ENCODE data around the gene KIAA0753.
"Not testable (repeated sequence)": the region's sequence is repeated elsewhere in the genome, so short reads cannot be mapped to it uniquely, and the experiment has no call there.

The KIAA0753 gene

GRCh38 chr17:6670571-6670970, 30.1 kb upstream of the KIAA0753 start:
- in situ Hi-C loops (cut with HindIII; ENCODE audit: low pct_ligation_motif_present, low pct_unique_long_range_greater_than_20kb, low sequenced_read_pairs): no loop called here
- no peak for DNase-seq

DNA sequence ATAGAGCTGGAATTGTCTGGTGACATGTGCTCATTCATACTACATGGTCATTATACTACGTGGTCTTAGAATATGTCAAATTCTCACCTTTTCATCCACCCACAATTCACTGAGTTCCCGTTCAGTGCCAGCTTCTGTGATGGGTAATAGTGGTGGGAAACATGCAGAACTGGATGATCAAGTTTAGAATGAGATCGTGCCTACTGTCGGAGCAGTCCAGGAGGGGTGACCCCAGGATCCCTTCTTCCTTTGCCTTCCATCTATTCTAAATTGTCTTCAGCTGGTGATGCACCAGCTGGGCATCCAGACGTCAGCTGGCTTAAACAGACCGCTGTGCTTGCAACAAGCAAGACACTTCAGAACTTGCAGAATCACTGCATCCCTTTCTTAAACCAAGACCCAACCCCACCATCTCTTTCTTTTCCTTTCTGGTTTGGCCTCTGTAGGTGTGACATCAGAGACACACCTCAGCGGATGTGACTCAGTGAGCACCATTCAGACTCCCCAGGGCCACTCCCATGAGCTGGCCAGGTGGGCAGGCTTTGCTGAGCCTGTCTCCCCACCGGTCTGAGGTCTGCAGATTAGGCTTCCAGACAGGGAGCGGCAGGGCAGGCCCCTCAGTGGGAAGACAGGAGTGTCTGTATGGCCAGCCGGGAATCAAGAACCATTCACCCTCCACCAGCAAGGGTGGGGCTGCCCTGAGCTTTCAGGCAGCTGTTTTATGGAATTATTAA, 29.1 kb upstream of the KIAA0753 start:
- in situ Hi-C loops (cut with HindIII; ENCODE audit: low pct_ligation_motif_present, low pct_unique_long_range_greater_than_20kb, low sequenced_read_pairs): no loop called here
- no peak for DNase-seq

DNA sequence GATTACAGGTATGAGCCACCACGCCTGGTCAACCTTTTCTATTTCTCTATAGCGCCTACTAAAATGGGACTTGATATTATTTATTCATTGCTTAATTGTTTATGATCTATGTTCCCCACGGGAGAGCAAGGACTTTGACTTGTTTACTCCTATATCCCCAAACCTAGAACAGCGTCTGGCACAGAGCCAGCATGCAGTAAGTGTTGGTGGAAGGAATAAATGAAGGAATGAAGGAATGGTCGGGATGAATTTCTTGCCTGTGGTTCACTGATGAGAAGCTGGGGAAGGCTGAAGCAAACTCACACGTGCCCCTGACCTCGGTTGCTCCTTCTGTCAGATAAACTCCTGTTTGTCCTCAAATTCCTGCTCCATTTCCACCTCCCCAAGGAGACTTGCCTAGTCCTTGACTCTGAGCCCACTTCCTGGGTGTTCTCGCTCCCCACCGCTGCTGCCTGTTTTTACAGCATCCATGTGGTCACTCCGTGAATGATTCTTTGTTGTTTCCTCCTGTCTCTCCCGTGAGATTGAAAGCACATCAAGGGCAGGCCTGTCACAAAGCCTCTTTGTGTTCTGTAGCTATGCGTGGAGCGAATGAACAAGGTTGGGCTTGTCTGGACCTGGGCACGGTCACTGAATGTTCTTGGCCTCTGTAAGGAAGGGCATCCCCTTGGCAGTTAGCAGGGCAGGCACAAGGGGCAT, 28.4 kb upstream of the KIAA0753 start:
- DNase-seq: no peak
- in situ Hi-C loops (cut with HindIII; ENCODE audit: low pct_ligation_motif_present, low pct_unique_long_range_greater_than_20kb, low sequenced_read_pairs): no loop called here

DNA sequence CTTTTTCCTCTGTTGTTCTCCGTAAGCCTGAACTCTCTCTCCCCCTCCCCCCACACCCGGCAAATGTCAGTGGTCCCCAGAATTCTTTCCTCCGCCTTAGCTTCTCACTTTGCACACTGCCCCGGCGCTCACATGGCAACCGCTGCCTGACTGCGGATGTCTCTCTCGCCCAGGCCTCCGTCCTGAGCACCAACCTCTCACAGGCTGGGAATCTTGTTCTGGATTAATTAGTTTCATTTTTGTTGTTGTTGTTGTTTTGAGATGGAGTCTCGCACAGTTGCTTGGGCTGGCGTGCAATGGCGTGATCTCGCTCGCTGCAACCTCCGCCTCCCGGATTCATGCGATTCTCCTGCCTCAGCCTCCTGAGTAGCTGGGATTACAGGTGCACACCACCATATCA, 27.7 kb upstream of the KIAA0753 start:
- no peak for DNase-seq
- in situ Hi-C loops (cut with HindIII; ENCODE audit: low pct_ligation_motif_present, low pct_unique_long_range_greater_than_20kb, low sequenced_read_pairs): no loop called here

GRCh38 chr17:6667516-6667915, 27.0 kb upstream of the KIAA0753 start:
- in situ Hi-C loops (cut with HindIII; ENCODE audit: low pct_ligation_motif_present, low pct_unique_long_range_greater_than_20kb, low sequenced_read_pairs): no loop called here
- DNase-seq: no peak

DNA sequence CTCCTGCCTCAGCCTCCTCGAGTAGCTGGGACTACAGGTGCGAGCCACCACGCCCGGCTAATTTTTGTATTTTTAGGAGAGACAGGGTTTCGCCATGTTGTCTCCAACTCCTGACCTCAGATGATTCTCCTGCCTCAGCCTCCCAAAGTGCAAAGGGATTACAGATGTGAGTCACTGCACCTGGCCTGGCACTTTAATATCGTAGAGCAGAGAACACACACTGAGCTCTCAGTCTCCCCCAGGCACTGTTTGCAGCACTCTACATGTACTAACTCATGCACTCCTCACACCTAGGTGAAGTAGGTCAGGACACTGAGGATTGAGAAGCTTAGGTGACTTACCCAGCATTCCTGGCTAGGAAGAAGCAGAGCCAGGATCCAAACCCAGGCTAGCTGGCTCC, 26.0 kb upstream of the KIAA0753 start:
- DNase-seq: no peak
- in situ Hi-C loops (cut with HindIII; ENCODE audit: low pct_ligation_motif_present, low pct_unique_long_range_greater_than_20kb, low sequenced_read_pairs): no loop called here

GRCh38 chr17:6666077-6666521, 25.6 kb upstream of the KIAA0753 start:
- peak; percentile 79 for DNase-seq
- in situ Hi-C loops (cut with HindIII; ENCODE audit: low pct_ligation_motif_present, low pct_unique_long_range_greater_than_20kb, low sequenced_read_pairs): no loop called here

GRCh38 chr17:6663200-6663599, 22.7 kb upstream of the KIAA0753 start:
- DNase-seq; in situ Hi-C loops (cut with HindIII; ENCODE audit: low pct_ligation_motif_present, low pct_unique_long_range_greater_than_20kb, low sequenced_read_pairs): not testable (repeated sequence)

DNA sequence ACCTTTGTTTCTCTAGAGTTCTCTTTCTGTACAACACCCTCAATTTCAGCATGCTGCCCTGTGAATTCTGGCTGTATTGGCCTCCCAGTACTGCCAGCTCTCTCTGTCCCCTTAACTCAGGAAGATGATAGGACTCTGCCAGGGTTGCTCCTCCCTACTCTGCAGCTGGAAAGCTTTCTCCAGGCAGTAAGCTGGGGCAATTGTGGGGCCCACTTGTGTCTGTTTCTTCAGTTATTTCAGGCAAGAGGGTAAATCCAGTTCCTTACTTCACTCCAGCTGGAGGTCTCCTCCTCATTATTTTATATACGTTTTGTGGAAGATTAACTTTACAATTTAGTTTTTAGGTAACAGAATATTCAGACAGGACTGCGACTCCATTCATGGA, 20.9 kb upstream of the KIAA0753 start:
- in situ Hi-C loops (cut with HindIII; ENCODE audit: low pct_ligation_motif_present, low pct_unique_long_range_greater_than_20kb, low sequenced_read_pairs): no loop called here

GRCh38 chr17:6660805-6661463, 20.4 kb upstream of the KIAA0753 start:
- no peak for DNase-seq
- in situ Hi-C loops (cut with HindIII; ENCODE audit: low pct_ligation_motif_present, low pct_unique_long_range_greater_than_20kb, low sequenced_read_pairs): no loop called here

More for the DNA sequence above, 20.9 kb upstream of the KIAA0753 start:
- DNase-seq: no peak

DNA sequence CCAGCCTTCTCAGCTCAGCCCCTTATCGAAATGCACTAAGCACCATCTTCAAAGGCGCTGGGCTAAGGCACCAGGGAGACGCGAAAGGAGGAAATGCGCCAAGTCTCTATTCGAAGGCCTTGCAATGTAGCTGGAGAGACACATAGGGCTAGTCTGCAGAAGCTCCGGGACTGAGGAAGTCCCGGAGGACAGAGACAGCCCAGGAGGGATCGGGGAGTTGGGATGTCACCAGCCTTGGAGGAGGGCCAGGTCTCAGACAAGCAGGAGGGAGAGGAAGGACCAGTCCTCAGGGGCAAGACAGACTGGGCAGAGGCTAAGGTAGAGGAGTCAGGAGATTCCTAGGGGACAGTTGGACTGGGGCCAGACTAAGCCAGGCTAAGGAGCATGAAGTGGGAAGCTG, 19.6 kb upstream of the KIAA0753 start:
- DNase-seq: no peak
- in situ Hi-C loops (cut with HindIII; ENCODE audit: low pct_ligation_motif_present, low pct_unique_long_range_greater_than_20kb, low sequenced_read_pairs): no loop called here

DNA sequence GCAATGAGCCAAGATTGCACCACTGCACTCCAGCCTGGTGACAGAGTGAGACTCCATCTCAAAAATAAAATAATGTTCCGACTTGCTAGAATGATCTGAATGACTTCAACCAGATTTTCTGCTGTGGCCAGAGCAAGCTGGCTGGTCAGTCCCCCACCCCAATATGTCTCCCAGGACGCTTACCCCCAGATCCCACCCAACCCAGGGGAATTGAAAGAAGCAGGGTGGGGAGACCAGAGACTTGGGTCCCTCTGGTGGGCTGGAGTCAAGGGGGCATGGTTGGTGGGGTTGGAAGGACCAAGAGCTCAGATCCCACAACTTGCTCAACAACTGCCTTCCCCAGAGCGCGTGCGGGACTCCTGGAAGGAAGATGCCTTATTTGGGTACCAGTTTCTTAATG, 17.9 kb upstream of the KIAA0753 start:
- in situ Hi-C loops (cut with HindIII; ENCODE audit: low pct_ligation_motif_present, low pct_unique_long_range_greater_than_20kb, low sequenced_read_pairs); DNase-seq: not testable (repeated sequence)

DNA sequence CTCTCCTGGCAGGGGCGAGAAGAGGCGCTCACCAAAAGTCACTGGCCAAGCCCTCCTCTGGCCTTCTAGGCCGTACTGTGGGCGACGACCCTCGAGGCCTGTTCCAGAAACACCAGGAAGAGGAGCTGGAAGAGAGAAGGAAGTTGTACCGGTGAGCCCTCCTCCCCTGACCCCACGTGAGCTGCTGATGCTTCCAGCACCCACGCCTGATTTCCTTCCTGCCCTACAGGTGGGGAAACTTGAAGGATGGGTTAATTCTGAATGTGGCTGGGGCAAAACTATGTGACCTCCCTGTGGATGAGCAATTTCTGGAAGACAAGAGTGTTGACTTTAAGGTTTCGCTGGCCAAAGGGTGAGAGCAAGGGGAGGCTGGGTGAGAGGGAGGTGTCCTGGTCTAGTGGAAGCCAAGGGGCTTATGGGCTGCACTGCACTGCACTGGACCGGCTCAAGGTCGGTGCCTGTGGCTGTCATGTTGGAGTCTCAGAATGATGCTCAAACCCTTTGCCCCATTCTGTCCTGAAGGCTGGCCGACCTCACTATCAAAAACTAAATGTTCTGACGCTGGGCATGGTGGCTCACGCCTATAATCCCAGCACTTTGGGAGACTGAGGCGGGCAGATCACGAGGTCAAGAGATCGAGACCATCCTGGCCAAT, 17.2 kb upstream of the KIAA0753 start:
- no peak for DNase-seq
- in situ Hi-C loops (cut with HindIII; ENCODE audit: low pct_ligation_motif_present, low pct_unique_long_range_greater_than_20kb, low sequenced_read_pairs): no loop called here

GRCh38 chr17:6656797-6657632, 16.5 kb upstream of the KIAA0753 start:
- in situ Hi-C loops (cut with HindIII; ENCODE audit: low pct_ligation_motif_present, low pct_unique_long_range_greater_than_20kb, low sequenced_read_pairs): not testable (repeated sequence)

DNA sequence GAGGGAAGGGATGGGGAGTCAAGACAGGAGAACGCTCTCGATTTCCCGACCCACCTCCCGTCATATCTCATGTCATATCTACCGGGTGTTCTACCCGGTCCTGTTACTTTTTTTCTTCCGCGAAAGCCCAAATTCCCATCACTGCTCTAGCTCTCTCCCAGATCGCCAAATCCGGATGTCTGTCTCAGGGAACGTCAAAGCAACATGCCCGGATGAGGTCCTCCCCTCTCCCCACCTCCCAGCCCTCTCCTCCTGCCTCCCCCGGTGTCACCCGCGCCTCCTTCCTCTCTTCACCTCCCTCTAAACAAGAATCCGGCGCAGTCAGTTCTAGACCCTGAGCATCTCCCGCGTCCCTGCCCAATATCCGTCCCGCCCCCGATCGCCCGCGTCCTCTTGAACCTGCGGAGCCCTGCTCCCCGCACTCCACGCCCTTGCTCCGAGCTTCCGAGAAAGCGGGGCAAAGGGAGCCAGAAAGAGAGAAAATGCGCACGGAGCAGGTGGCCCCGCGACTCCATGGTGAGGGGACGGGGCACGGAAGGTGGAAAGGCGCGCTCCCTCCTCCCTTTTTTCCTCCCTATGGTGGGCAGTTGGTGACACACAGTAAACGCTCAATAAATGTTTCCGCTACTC, 15.3 kb upstream of the KIAA0753 start:
- in situ Hi-C loops (cut with HindIII; ENCODE audit: low pct_ligation_motif_present, low pct_unique_long_range_greater_than_20kb, low sequenced_read_pairs); DNase-seq: not testable (repeated sequence)

More at GRCh38 chr17:6656797-6657632, 16.5 kb upstream of the KIAA0753 start:
- not testable (repeated sequence) for DNase-seq

DNA sequence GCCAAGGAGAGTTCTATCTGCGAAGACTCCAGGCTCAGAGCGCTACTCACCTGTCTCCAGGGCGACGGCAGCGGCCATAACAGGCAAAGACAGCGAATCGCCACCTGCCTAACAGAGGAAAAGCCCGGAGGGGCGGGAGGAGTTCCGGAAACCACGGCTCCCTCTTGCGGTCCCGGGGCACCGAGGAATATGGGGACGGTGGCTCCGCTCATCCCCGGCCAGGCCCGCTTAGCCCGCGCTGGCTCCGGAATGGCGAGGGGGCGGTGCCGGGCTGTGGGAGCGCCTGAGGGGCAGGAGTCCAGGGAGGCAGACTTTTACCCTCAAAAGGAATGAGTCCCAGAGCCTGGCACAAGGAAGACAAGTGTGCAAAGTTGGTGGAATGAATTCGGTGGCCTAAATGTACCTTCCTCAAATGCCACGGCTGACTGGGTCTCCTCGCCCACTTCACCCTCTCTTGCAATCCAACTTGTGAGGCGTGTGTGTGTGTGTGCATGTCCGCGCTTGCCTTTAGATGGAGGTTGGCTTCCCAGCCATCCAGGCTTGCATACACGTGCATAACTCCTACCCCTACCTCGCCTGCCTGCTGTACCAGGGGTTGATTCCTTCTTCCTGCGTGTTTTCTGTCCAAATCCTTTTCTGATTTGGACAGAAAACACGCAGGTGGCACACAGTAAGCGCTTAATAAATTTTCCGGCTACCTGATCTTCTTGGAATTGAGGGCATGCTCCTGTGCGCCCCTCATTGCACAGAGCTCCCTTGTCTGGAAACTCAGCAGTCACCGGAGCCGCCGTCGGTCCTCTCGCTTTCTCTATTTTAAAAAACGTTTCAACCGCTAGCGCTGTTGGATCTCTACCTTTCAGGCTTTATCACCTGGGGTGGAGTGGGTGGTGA, 14.6 kb upstream of the KIAA0753 start:
- in situ Hi-C loops (cut with HindIII; ENCODE audit: low pct_ligation_motif_present, low pct_unique_long_range_greater_than_20kb, low sequenced_read_pairs): no loop called here
- DNase-seq: no peak

GRCh38 chr17:6651919-6652452, 11.5 kb upstream of the KIAA0753 start:
- DNase-seq: no peak
- in situ Hi-C loops (cut with HindIII; ENCODE audit: low pct_ligation_motif_present, low pct_unique_long_range_greater_than_20kb, low sequenced_read_pairs): no loop called here
